Ishikawa (cell line): ENCODE measurements around the gene PRKAR1A.

Source experiments
- CEBPB ChIP-seq: IDR thresholded peaks from 2 replicates; pipeline ENCODE4 v1.6.1; 2012
- CREB1 ChIP-seq: IDR thresholded peaks from 2 replicates; pipeline ENCODE4 v1.6.1; 2012; ENCODE audit warnings: low read depth
- EP300 ChIP-seq: IDR thresholded peaks from 2 replicates; pipeline ENCODE4 v1.6.1; 2012; ENCODE audit warnings: borderline replicate concordance
- FOXM1 ChIP-seq: IDR thresholded peaks from 2 replicates; pipeline ENCODE4 v1.6.1; 2012; ENCODE audit warnings: low read depth, borderline replicate concordance
- MAX ChIP-seq: IDR thresholded peaks from 2 replicates; pipeline ENCODE4 v1.6.1; 2012
- RAD21 ChIP-seq: IDR thresholded peaks from 2 replicates; pipeline ENCODE4 v1.6.1; 2012; ENCODE audit warnings: low read depth
- REST ChIP-seq: IDR thresholded peaks from 2 replicates; pipeline ENCODE4 v1.6.1; 2012; ENCODE audit warnings: low read depth, mild to moderate bottlenecking
- TCF12 ChIP-seq: IDR thresholded peaks from 2 replicates; pipeline ENCODE4 v1.6.1; 2012; ENCODE audit warnings: low read depth
- YY1 ChIP-seq: IDR thresholded peaks from 2 replicates; pipeline ENCODE4 v1.6.1; 2012; ENCODE audit warnings: low read depth

- TF ChIP-seq RAD21 (no peak), EP300 (no peak), FOXM1 (no peak), MAX (no peak), CEBPB (no peak), REST (no peak), TCF12 (no peak), CREB1 (no peak), YY1 (no peak)
Measured at GRCh38 chr17:68587026-68587425, 74.8 kb downstream of the PRKAR1A start.
